Thoracic aorta (tissue), 2 donors: ENCODE results near the gene CEP57L1. TPM values are rescaled to one million over a fixed set of nuclear protein-coding genes. Genes with fewer than 3 reads are reported as not detected.

Experiments used
- ATAC-seq: fragments of 150-250 bp; one replicate; pipeline ENCODE4 v1.8.0; 2017; ENCODE audit warnings: low read depth; ENCODE audit not compliant: insufficient number of reproducible peaks, low FRiP score
- DNase-seq: peaks from one replicate; pipeline ENCODE4 v3.0.0-alpha.2; 2020; ENCODE audit warnings: low spot score
- H3K27ac ChIP-seq, 2 donors: fragments of 200-600 bp; sonication (generic); 1 replicate in 1 of 2; 2 replicates in 1 of 2; pipeline ENCODE4 v1.5.1; 2016; ENCODE audit warnings: mild to moderate bottlenecking in 2 of 2, moderate library complexity in 2 of 2
- H3K27me3 ChIP-seq: fragments of 200-600 bp; sonication (generic); replicated peaks from 2 replicates; pipeline ENCODE4 v1.6.0; 2016; ENCODE audit warnings: mild to moderate bottlenecking; ENCODE audit not compliant: insufficient read depth
- H3K36me3 ChIP-seq: fragments of 200-600 bp; sonication (generic); one replicate; pipeline ENCODE4 v1.5.1; 2016
- H3K4me1 ChIP-seq, 2 donors: fragments of 200-600 bp; sonication (generic); 1 replicate in 1 of 2; 2 replicates in 1 of 2; pipeline versions ENCODE4 v1.5.1 to v1.6.0; 2016; ENCODE audit warnings: low read depth in 2 of 2, mild to moderate bottlenecking in 1 of 2; ENCODE audit not compliant: control insufficient read depth in 1 of 2
- H3K4me3 ChIP-seq: fragments of 200-600 bp; sonication (generic); 2 replicates; pipeline ENCODE4 v1.5.1; 2016; ENCODE audit warnings: mild to moderate bottlenecking
- H3K9me3 ChIP-seq: fragments of 200-600 bp; sonication (generic); 2 replicates; pipeline ENCODE4 v1.5.1; 2016
- total RNA-seq, 2 donors: library from RNA; depleted of rRNA; stranded (reverse); fragments of >200 nt; gene quantifications; one replicate each; pipeline versions ENCODE4 v1.1.0 to v1.2.3, GENCODE V29; 2016
- TF ChIP-seq, protein P1 (sequence below): fragments of 200-600 bp; sonication (generic); IDR thresholded peaks from one replicate; pipeline ENCODE4 v1.5.1; 2019; ENCODE audit warnings: antibody characterized with exemption

Gene CEP57L1
- total RNA-seq, 2 donors from 2014 or later: 9.8 to 29.5 TPM

DNA sequence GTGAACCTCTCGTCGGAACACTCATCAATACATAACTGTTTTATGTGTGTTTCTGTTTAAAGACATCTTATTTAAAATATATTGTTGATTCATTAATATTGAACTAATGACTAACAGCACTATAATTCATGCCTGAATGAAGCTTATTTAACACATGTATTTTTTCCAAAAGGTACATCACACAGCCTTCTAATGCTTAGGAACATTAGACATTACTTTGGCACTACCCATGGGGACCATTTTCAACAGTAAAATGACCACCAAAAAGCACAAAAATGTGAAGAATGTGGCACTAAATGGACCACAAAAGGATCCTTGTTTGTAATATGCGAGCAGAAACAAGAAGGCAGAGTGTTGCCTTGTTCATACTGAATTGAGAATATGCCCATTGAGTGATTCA is 109.2 kb downstream of the CEP57L1 start:
- ATAC-seq: no peak
- no peak overlapping the region for H3K27ac ChIP-seq
- no peak for DNase-seq
- H3K4me3 ChIP-seq: no peak overlapping the region
- H3K9me3 ChIP-seq: no peaks in the 10 kb centered on the region
- H3K4me1 ChIP-seq: no peaks in the 10 kb centered on the region
- no peaks in the 10 kb centered on the region for H3K27me3 ChIP-seq
- TF ChIP-seq, protein P1, sequence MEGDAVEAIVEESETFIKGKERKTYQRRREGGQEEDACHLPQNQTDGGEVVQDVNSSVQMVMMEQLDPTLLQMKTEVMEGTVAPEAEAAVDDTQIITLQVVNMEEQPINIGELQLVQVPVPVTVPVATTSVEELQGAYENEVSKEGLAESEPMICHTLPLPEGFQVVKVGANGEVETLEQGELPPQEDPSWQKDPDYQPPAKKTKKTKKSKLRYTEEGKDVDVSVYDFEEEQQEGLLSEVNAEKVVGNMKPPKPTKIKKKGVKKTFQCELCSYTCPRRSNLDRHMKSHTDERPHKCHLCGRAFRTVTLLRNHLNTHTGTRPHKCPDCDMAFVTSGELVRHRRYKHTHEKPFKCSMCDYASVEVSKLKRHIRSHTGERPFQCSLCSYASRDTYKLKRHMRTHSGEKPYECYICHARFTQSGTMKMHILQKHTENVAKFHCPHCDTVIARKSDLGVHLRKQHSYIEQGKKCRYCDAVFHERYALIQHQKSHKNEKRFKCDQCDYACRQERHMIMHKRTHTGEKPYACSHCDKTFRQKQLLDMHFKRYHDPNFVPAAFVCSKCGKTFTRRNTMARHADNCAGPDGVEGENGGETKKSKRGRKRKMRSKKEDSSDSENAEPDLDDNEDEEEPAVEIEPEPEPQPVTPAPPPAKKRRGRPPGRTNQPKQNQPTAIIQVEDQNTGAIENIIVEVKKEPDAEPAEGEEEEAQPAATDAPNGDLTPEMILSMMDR: no peak
- H3K36me3 ChIP-seq: no peaks in the 10 kb centered on the region

DNA sequence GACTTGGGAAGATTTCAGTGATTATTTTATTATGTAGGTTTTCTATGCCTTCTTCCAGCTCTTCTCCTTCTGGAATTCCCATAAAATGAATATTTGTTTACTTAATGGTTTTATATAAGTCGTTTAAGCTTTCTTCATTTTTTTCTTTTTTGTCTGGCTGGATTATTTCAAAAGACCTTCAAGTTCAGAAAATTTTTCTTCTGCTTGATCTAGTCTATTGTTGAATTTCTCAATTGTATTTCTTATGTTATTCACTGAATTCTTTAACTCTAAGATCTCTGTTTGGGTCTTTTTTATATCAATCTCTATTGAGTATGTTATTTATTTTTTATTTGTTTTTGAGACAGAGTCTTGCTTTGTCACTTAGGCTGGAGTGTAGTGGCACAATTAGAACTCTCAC is 117.4 kb downstream of the CEP57L1 start:
- H3K4me3 ChIP-seq: no peak overlapping the region
- no peaks in the 10 kb centered on the region for H3K27me3 ChIP-seq
- no peak overlapping the region for H3K27ac ChIP-seq
- no peaks in the 10 kb centered on the region for H3K4me1 ChIP-seq
- no peak for ATAC-seq
- H3K36me3 ChIP-seq: no peaks in the 10 kb centered on the region
- H3K9me3 ChIP-seq: no peaks in the 10 kb centered on the region
- TF ChIP-seq, protein P1: no peak
- DNase-seq: no peak

Other genes starting within 250 kb of the CEP57L1 start
- gene ARMC2, start 247.1 kb upstream of the CEP57L1 start, total RNA-seq: 10 to 100 TPM; 11.5 to 22.5 TPM
- 10 to 100 TPM; 26.2 to 63.1 TPM for gene SESN1, start 661 bp upstream of the CEP57L1 start, total RNA-seq